RWPE1 (cell line): ENCODE data around the gene RANBP9.

Experiments used
- CTCF ChIA-PET: fragments of 350-600 bp; sonication (Branson Sonifier 250); formaldehyde crosslinking; extraction: SDS; loops from one replicate; lab custom pipeline; 2021; lab: Yijun Ruan, JAX
- POLR2A ChIA-PET: fragments of 400-600 bp; formaldehyde crosslinking; extraction: SDS; loops from one replicate; lab custom pipeline; 2020; ENCODE audit warnings: antibody characterized with exemption; ENCODE audit not compliant: low non-redundant PET; lab: Yijun Ruan, JAX
- DNase-seq: peaks from one replicate; pipeline ENCODE4 v3.0.0; 2012; ENCODE audit warnings: low spot score
- H3K27ac ChIP-seq: fragments of 450-650 bp; 2 replicates; pipeline ENCODE4 v1.5.1; 2017
- CTCF ChIP-seq: fragments of 450-650 bp; conservative IDR thresholded peaks from 2 replicates; pipeline ENCODE4 v1.5.1; 2017; ENCODE audit warnings: low read depth, mild to moderate bottlenecking

The RANBP9 gene

GRCh38 chr6:13624871-13625288 lies 86.8 kb downstream of the RANBP9 start:
- POLR2A ChIA-PET: interaction anchor here (1.8 kb wide), 1 partner anchor 10 kb away, joined by 5 read pairs; the partner anchor contains the start of gene NOL7
- no peak overlapping the region for H3K27ac ChIP-seq
- DNase-seq: peak; percentile 24

GRCh38 chr6:13617066-13617465 lies 94.6 kb downstream of the RANBP9 start:
- ChIA-PET CTCF (no interaction called here), POLR2A (no interaction called here)
- no peak overlapping the region for H3K27ac ChIP-seq
- no peak for DNase-seq
- no peak for TF ChIP-seq CTCF

More at GRCh38 chr6:13624871-13625288, 86.8 kb downstream of the RANBP9 start:
- CTCF ChIA-PET: interaction anchor here (0.8 to 1.4 kb wide), 2 partner anchors 11 to 150 kb away, joined by 3 to 8 read pairs; no protein-coding TSS in a partner anchor
- TF ChIP-seq CTCF: peak; percentile 33

- CTCF ChIA-PET: interaction anchor here (0.6 to 1.1 kb wide), 10 partner anchors 8 to 1657 kb away, joined by 3 to 8 read pairs (median 3); partner anchors contain the start of gene SIRT5
- peak; percentile 33 for DNase-seq
- no peak for TF ChIP-seq CTCF
- H3K27ac ChIP-seq: peak overlapping the region; percentile 91
- POLR2A ChIA-PET: interaction anchor here (0.7 to 1.4 kb wide), 4 partner anchors 9 to 41 kb away, joined by 3 to 5 read pairs (median 4); partner anchors contain the start of gene SIRT5
Measured at GRCh38 chr6:13615792-13616120, 95.9 kb downstream of the RANBP9 start.

GRCh38 chr6:13614926-13615791 lies 96.5 kb downstream of the RANBP9 start, which contains the start of gene NOL7:
TSS of gene NOL7 (plus strand) at chr6:13615335. CDS start at chr6:13615359, 24 bp downstream.
- POLR2A ChIA-PET: interaction anchor here (1.0 to 1.4 kb wide), 3 partner anchors 8 to 41 kb away, joined by 3 to 5 read pairs (median 5); partner anchors contain the start of gene SIRT5
- TF ChIP-seq CTCF: peak; percentile 90
- DNase-seq: peak; percentile 98
- CTCF ChIA-PET: interaction anchor here (0.6 to 1.1 kb wide), 13 partner anchors 9 to 1658 kb away, joined by 3 to 8 read pairs (median 3); partner anchors contain the start of gene SIRT5
- peak within 1 kb of the TSS; percentile 91 for H3K27ac ChIP-seq

GRCh38 chr6:13614126-13614925 lies 97.3 kb downstream of the RANBP9 start:
- POLR2A ChIA-PET: interaction anchor here (1.0 to 1.4 kb wide), 3 partner anchors 8 to 40 kb away, joined by 3 to 5 read pairs (median 5); partner anchors contain the start of gene SIRT5
- CTCF ChIA-PET: interaction anchor here (0.6 to 1.1 kb wide), 6 partner anchors 19 to 246 kb away, joined by 3 to 4 read pairs (median 3); partner anchors contain the start of gene SIRT5

More at GRCh38 chr6:13614126-13614925, 97.3 kb downstream of the RANBP9 start:
- H3K27ac ChIP-seq: peak overlapping the region; percentile 91
- DNase-seq: peak; percentile 49
- no peak for TF ChIP-seq CTCF
